ENCODE data around the gene EIF3J.

- no peak for TF ChIP-seq MAX (IDR thresholded peaks at IDR 0.05; ENCODE audit: low read depth, low read length)
- no peak for TF ChIP-seq CTCF (IDR thresholded peaks at IDR 0.05 in 2 of 3, conservative IDR thresholded peaks at IDR 0.05 in 1 of 3; ENCODE audit: control insufficient read depth in 2 of 3, extremely low read depth in 1 of 3, insufficient read depth in 1 of 3, low read depth in 3 of 3, low read length in 3 of 3)
- no peak for TF ChIP-seq SP1 (IDR thresholded peaks at IDR 0.05; ENCODE audit: low read depth, low read length)
- TF ChIP-seq NR2C1 (IDR thresholded peaks at IDR 0.05), result no peak
- TF ChIP-seq SMC3 (IDR thresholded peaks at IDR 0.05; ENCODE audit: borderline replicate concordance, low read length), result no peak
- TF ChIP-seq RFX5 (IDR thresholded peaks at IDR 0.05; ENCODE audit: low read depth, low read length), result no peak
- TF ChIP-seq MLLT1 (IDR thresholded peaks at IDR 0.05), result no peak
- no peak for TF ChIP-seq CEBPB (IDR thresholded peaks at IDR 0.05; ENCODE audit: borderline replicate concordance in 1 of 2, low read depth in 2 of 2, low read length in 2 of 2)
- TF ChIP-seq POLR2A (IDR thresholded peaks at IDR 0.05; ENCODE audit: low read depth, low read length), result no peak
- TF ChIP-seq NFYB (IDR thresholded peaks at IDR 0.05; ENCODE audit: insufficient read depth, low read depth, low read length), result no peak
- no peak for TF ChIP-seq ATF7 (IDR thresholded peaks at IDR 0.05; ENCODE audit: low read depth)
- no peak for TF ChIP-seq MXI1 (IDR thresholded peaks at IDR 0.05; ENCODE audit: low read depth, low read length)
- TF ChIP-seq RCOR1 (conservative IDR thresholded peaks at IDR 0.05; ENCODE audit: low read depth, low read length), result no peak
- TF ChIP-seq NFIC (IDR thresholded peaks at IDR 0.05; ENCODE audit: low read depth, low read length), result no peak
These were observed 5.6 kb downstream of the EIF3J start for GRCh38 chr15:44542596-44542995.

All from GM12878 (cell line).